Body of pancreas (tissue), 4 donors: Measurements from ENCODE around the gene RPS19BP1. TPM values are rescaled to one million over a fixed set of nuclear protein-coding genes. Genes with fewer than 3 reads are reported as not detected.
A peak's percentile ranks its signal among the peaks of the same experiment; 100 is the strongest.

Experiments
- ATAC-seq: fragments of 150-250 bp; one replicate; pipeline ENCODE4 v1.9.1; 2016
- DNase-seq, 4 donors: peaks; one replicate each; pipeline ENCODE4 v3.0.0-alpha.2; 2019
- H3K27ac ChIP-seq, 4 donors: fragments of 200-600 bp; sonication (generic); 1 replicate in 3 of 4; 2 replicates in 1 of 4; pipeline versions ENCODE4 v1.5.1 to v1.6.1; 2016 to 2019; ENCODE audit warnings: mild to moderate bottlenecking in 1 of 4, mixed read lengths in 1 of 4, moderate library complexity in 1 of 4
- H3K27me3 ChIP-seq, 2 donors: fragments of 200-600 bp; sonication (generic); one replicate each; pipeline ENCODE4 v1.6.0; 2016; ENCODE audit warnings: mild to moderate bottlenecking in 1 of 2
- H3K36me3 ChIP-seq, 2 donors: fragments of 200-600 bp; sonication (generic); replicated peaks in 1 of 2; 2 replicates each; pipeline ENCODE4 v1.5.1; 2016; ENCODE audit warnings: low read depth in 2 of 2; ENCODE audit not compliant: insufficient read depth in 1 of 2
- H3K4me1 ChIP-seq: fragments of 200-600 bp; sonication (generic); one replicate; pipeline ENCODE4 v1.6.0; 2016
- H3K4me3 ChIP-seq, 2 donors: fragments of 200-600 bp; sonication (generic); 1 replicate in 1 of 2; 2 replicates in 1 of 2; pipeline ENCODE4 v1.5.1; 2016 to 2019
- H3K9me3 ChIP-seq, 3 donors: fragments of 200-600 bp; sonication (generic); 1 replicate in 2 of 3; 2 replicates in 1 of 3; pipeline ENCODE4 v1.5.1; 2016
- CTCF ChIP-seq, 7 experiments: fragments of 450-650 bp in 4 of 7; fragments of 200-600 bp in 3 of 7; sonication (generic) in 3 of 7; IDR thresholded peaks; one replicate each; pipeline ENCODE4 v1.5.1; 2016 to 2019; ENCODE audit warnings: antibody characterized with exemption in 7 of 7
- POLR2A ChIP-seq, 3 donors: fragments of 450-650 bp; IDR thresholded peaks; one replicate each; pipeline ENCODE4 v1.6.1; 2016; ENCODE audit warnings: antibody characterized with exemption in 3 of 3, mild to moderate bottlenecking in 2 of 3
- WGBS, 2 donors: methylation state at CpG; one replicate each; pipeline ENCODE4 v1.1.5; 2017; 5-methylcytosine and 5-hydroxymethylcytosine counted together
- intact Hi-C: fragments of 100-400 bp; cut with DNase I; formaldehyde crosslinking; loops from one replicate; pipeline ENCODE4 v1.15.1; 2023
- total RNA-seq, 2 donors: library from RNA; depleted of rRNA; stranded (reverse); fragments of >200 nt; gene quantifications; one replicate each; pipeline ENCODE4 v1.1.0, GENCODE V29; 2016

RPS19BP1 gene
- total RNA-seq, 2 donors from 2014 or later = 87.2 to 141 TPM

GRCh38 chr22:39520226-39521105, 12.1 kb downstream of the RPS19BP1 start, which contains the start of gene ATF4:
ATF4 (plus strand) TSS chr22:39520562; CDS start chr22:39521446, 884 bp downstream.
- Histone ChIP-seq H3K4me1 (peaks cover 47% of the 10 kb centered on the region), H3K27me3 (no peaks in the 10 kb centered on the region), H3K9me3 (no peaks in the 10 kb centered on the region), H3K27ac (peak within 1 kb of the TSS; percentile 97 to 98 (median 98)), H3K36me3 (peaks cover 6 to 13% of the 10 kb centered on the region in 2 donors), H3K4me3 (peak within 1 kb of the TSS; percentile 99)
- intact Hi-C loops = no loop called here
- DNase-seq (peak; percentile 82 to 98 (median 92)), ATAC-seq (peak; percentile 61)
- peak; percentile 99 to 100 (median 100) for TF ChIP-seq POLR2A (IDR thresholded peaks at IDR 0.05)
- TF ChIP-seq CTCF (IDR thresholded peaks at IDR 0.05) = no peak
- 0% methylated on average over 24 to 70 of the region's 86 CpGs for WGBS, 2 donors

- intact Hi-C loops = no loop called here
- H3K27me3 ChIP-seq = no peaks in the 10 kb centered on the region
- ATAC-seq (peak; percentile 90), DNase-seq (peak; percentile 67 to 99 (median 99))
- TF ChIP-seq POLR2A (IDR thresholded peaks at IDR 0.05) = peak in 1 of 3 donors; percentile 50
- peak in 5 of 7 experiments; percentile 13 to 42 (median 36) for TF ChIP-seq CTCF (IDR thresholded peaks at IDR 0.05)
- peak overlapping the region; percentile 97 to 98 (median 98) for H3K27ac ChIP-seq
- H3K4me1 ChIP-seq = peaks cover 41% of the 10 kb centered on the region
- peak overlapping the region; percentile 92 to 99 for H3K4me3 ChIP-seq
- H3K9me3 ChIP-seq = no peaks in the 10 kb centered on the region
- H3K36me3 ChIP-seq = peaks cover 6 to 14% of the 10 kb centered on the region in 2 donors
- 0% methylated on average over 1 to 47 of the region's 47 CpGs for WGBS, 2 donors
Observed at GRCh38 chr22:39519681-39520225, 12.8 kb downstream of the RPS19BP1 start.

GRCh38 chr22:39518996-39519680, 13.4 kb downstream of the RPS19BP1 start:
- peaks cover 7 to 16% of the 10 kb centered on the region in 2 donors for H3K36me3 ChIP-seq
- DNase-seq (peak in 1 of 4 donors; percentile 39), ATAC-seq (peak; percentile 1)
- no peaks in the 10 kb centered on the region for H3K9me3 ChIP-seq
- H3K4me1 ChIP-seq = peaks cover 35% of the 10 kb centered on the region
- H3K4me3 ChIP-seq = peak overlapping the region; percentile 92 to 99
- peak overlapping the region; percentile 97 to 98 (median 98) for H3K27ac ChIP-seq
- 10 to 18% methylated on average over 16 to 24 of the region's 24 CpGs for WGBS, 2 donors
- no peaks in the 10 kb centered on the region for H3K27me3 ChIP-seq
- no peak for TF ChIP-seq CTCF (IDR thresholded peaks at IDR 0.05)
- TF ChIP-seq POLR2A (IDR thresholded peaks at IDR 0.05) = no peak
- intact Hi-C loops = no loop called here

GRCh38 chr22:39518144-39518786, 14.3 kb downstream of the RPS19BP1 start:
- no peaks in the 10 kb centered on the region for H3K27me3 ChIP-seq
- 32 to 46% methylated on average over 5 of the region's 5 CpGs for WGBS, 2 donors
- peaks cover 26% of the 10 kb centered on the region for H3K4me1 ChIP-seq
- peak overlapping the region in 2 of 4 donors; percentile 97 to 98 for H3K27ac ChIP-seq
- no peaks in the 10 kb centered on the region for H3K9me3 ChIP-seq
- no peak for TF ChIP-seq POLR2A (IDR thresholded peaks at IDR 0.05)
- TF ChIP-seq CTCF (IDR thresholded peaks at IDR 0.05) = no peak
- H3K36me3 ChIP-seq = peaks cover 12 to 23% of the 10 kb centered on the region in 2 donors
- H3K4me3 ChIP-seq = no peak overlapping the region
- no peak for ATAC-seq
- intact Hi-C loops = no loop called here
- no peak for DNase-seq
